HUES48 (cell line): ENCODE measurements around the gene UBR4.

Experiments used
- H3K27ac ChIP-seq: one replicate; pipeline ENCODE4 v1.7.0; 2013; ENCODE audit warnings: low read depth, low read length, inconsistent platforms
- H3K27me3 ChIP-seq: 2 replicates; pipeline ENCODE4 v1.6.1; 2013; ENCODE audit warnings: mild to moderate bottlenecking, low read length; ENCODE audit not compliant: control insufficient read depth, insufficient read depth
- H3K36me3 ChIP-seq: 2 replicates; pipeline ENCODE4 v1.6.1; 2013; ENCODE audit warnings: low read length; ENCODE audit not compliant: control insufficient read depth, insufficient read depth
- H3K4me1 ChIP-seq: 2 replicates; pipeline ENCODE4 v1.6.1; 2013; ENCODE audit warnings: mild to moderate bottlenecking, low read length; ENCODE audit not compliant: control insufficient read depth, insufficient read depth
- H3K4me3 ChIP-seq: 2 replicates; pipeline ENCODE4 v1.5.1; 2013; ENCODE audit warnings: mild to moderate bottlenecking, low read depth, low read length
- H3K9ac ChIP-seq: 2 replicates; pipeline ENCODE4 v1.6.1; 2013; ENCODE audit warnings: mild to moderate bottlenecking, low read depth, low read length, moderate library complexity
- H3K9me3 ChIP-seq: 2 replicates; pipeline ENCODE4 v1.6.1; 2013; ENCODE audit warnings: low read length; ENCODE audit not compliant: control insufficient read depth, insufficient read depth

UBR4 gene

GRCh38 chr1:19080721-19081120 lies 129.3 kb downstream of the UBR4 start:
- Histone ChIP-seq H3K27ac (no peak overlapping the region), H3K9ac (no peak overlapping the region)

DNA sequence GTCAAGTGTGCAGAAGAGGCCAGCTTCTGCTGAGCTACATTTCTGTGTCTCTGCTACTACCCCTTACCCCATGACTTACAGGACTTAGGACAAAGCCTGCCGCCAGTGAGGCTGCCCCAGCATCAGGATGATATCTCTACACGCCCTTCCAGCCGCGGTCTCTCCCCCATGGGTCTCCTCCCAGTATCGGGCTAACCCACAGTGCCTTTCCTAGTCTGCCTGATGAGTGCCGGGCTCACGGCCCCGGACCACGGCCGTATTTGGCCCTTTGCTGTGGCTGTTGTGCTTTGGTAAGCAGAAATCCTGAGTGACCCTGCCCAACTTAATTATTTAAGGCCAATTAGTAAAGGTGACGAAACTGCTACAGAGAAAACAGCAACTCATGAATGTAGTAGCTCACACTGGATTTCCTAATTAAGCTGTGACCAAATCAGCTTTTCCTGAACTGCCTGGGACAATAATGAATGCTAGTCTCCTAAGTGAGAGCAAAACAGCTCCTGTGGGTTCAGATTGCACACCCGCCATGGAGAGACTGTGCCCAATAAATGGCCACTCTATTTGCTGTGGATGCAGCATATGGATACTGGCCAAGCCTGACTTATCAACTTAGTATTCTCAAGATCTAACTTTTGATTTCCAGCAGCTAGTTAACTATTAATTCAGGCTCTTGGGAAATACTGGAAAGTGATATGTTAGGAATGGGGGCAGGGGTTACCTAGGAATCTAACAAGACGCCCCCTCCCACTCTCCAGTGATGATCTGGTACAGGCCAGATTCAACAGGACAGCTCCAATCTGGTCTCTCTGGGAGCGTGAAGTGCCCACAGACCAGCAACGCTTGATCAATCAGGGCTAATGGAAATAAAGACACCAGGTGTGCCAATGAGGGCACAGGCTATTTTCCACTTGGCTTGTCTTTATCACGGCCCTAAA lies 130.3 kb downstream of the UBR4 start:
- no peaks in the 10 kb centered on the region for H3K27me3 ChIP-seq
- no peaks in the 10 kb centered on the region for H3K9me3 ChIP-seq
- H3K4me3 ChIP-seq, result no peak overlapping the region
- H3K36me3 ChIP-seq, result peaks cover 98% of the 10 kb centered on the region
- no peak overlapping the region for H3K27ac ChIP-seq
- no peaks in the 10 kb centered on the region for H3K4me1 ChIP-seq
- no peak overlapping the region for H3K9ac ChIP-seq

More at GRCh38 chr1:19080721-19081120, 129.3 kb downstream of the UBR4 start:
- H3K9me3 ChIP-seq, result no peaks in the 10 kb centered on the region
- H3K4me1 ChIP-seq, result no peaks in the 10 kb centered on the region
- H3K36me3 ChIP-seq, result peaks cover 97% of the 10 kb centered on the region
- H3K4me3 ChIP-seq, result no peak overlapping the region
- H3K27me3 ChIP-seq, result no peaks in the 10 kb centered on the region

DNA sequence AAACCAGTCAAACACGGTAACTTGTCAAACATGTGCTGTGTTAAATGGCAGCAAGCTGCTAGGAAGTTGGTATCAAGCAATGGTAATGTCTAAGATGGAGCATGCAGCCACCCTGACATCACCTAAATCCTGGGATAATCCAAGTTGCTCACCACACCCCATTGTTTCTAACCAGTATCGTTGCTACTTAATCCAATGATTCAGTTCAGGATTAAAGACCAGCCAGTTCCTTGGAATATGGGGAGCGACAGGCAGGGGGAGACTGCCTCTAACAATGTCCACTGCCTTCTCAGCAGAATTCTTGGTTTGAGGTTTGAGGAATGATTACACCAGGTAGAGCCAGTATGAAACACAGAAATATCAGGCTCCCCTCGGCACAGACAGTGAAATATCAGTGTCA lies 131.5 kb downstream of the UBR4 start:
- no peaks in the 10 kb centered on the region for H3K9me3 ChIP-seq
- H3K4me3 ChIP-seq, result no peak overlapping the region
- H3K36me3 ChIP-seq, result peaks cover 98% of the 10 kb centered on the region
- no peak overlapping the region for H3K27ac ChIP-seq
- no peak overlapping the region for H3K9ac ChIP-seq
- H3K27me3 ChIP-seq, result no peaks in the 10 kb centered on the region
- no peaks in the 10 kb centered on the region for H3K4me1 ChIP-seq

DNA sequence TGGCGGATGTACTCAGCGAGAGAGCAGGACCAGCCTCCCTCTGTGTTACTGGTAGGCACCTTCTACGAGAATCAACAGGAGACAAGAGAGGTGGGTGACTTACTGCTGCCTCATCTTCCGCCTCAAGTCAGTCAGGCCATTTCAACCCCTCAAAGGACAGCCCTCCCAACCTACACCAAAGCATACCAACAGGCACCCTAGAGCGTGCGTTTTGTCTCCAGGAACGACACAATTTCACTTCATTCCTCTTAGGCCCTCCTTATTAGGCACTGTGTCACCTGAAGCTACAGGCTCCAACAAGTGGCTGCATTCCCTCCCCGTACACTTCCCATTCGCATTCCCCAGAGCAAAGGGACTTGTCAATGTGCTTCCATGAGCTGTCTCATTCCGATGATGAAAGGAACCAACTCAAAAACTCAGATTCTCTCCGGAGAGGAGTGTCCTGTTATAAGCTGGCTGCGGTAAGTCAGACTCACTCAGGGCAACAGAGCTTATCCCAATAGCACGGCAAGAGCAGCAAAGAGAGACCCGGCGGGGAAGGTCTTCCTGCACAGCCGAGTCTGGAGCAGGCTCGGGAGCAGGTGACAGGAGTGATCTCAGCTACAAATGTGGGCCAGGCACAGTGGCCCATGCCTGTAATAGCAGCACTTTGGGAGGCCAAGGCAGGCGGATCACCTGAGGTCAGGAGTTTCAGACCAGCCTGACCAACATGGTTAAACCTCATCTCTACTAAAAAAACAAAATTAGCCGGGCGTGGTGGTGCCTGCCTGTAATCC lies 133.0 kb downstream of the UBR4 start:
- no peak overlapping the region for H3K27ac ChIP-seq
- peaks cover 1% of the 10 kb centered on the region; the same call in 1 of the 2 replicates for H3K4me1 ChIP-seq
- no peaks in the 10 kb centered on the region for H3K9me3 ChIP-seq
- H3K9ac ChIP-seq, result no peak overlapping the region
- H3K4me3 ChIP-seq, result no peak overlapping the region
- H3K27me3 ChIP-seq, result no peaks in the 10 kb centered on the region
- peaks cover 94% of the 10 kb centered on the region for H3K36me3 ChIP-seq

DNA sequence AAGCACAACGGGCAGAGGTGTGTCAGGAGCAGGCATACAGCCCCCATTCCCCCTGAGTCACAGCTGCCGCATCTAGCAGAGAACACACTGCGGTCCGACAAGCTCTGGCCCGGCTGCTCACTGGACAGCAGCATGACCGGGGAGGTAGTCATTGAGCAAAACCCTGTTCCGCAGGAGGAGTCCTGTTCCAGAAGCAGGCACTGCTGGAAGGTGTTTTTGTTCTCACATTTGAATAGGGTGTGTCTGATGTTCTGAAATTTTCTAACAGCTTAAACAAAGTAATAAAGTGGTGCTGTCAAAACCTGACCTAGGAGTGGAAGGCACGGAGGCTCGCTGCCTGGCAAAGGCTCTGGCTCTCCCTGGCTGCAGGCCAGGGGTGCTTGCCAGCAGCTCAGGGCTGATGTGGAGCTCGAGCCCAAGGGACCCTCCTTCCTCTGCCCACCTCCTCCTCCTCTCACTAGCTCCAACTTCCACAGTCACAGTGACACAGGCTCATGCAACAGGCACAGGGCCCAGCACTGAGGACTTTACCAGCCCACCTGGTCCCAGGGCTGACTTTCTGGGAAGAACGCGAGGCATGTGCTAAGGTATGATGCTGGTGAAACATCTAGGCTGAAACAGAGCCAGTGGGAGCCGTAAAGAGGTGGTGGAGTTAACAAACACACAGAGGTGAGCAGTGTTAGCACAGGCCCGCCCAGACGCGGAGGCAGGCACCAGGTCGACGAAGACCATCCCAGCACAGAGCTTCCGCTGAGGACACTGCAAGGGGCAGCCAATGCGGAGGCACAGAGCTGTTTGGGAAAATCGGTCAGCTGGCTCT lies 135.0 kb downstream of the UBR4 start:
- Histone ChIP-seq H3K36me3 (peaks cover 75% of the 10 kb centered on the region), H3K4me1 (peaks cover 14% of the 10 kb centered on the region; the same call in 1 of the 2 replicates), H3K9ac (no peak overlapping the region), H3K9me3 (no peaks in the 10 kb centered on the region), H3K4me3 (no peak overlapping the region), H3K27me3 (no peaks in the 10 kb centered on the region), H3K27ac (no peak overlapping the region)

GRCh38 chr1:19074361-19074901 lies 135.6 kb downstream of the UBR4 start:
- Histone ChIP-seq H3K4me3 (no peak overlapping the region), H3K9me3 (no peaks in the 10 kb centered on the region), H3K9ac (no peak overlapping the region), H3K27me3 (no peaks in the 10 kb centered on the region), H3K36me3 (peaks cover 68% of the 10 kb centered on the region), H3K4me1 (peaks cover 14% of the 10 kb centered on the region; the same call in 1 of the 2 replicates), H3K27ac (no peak overlapping the region)

DNA sequence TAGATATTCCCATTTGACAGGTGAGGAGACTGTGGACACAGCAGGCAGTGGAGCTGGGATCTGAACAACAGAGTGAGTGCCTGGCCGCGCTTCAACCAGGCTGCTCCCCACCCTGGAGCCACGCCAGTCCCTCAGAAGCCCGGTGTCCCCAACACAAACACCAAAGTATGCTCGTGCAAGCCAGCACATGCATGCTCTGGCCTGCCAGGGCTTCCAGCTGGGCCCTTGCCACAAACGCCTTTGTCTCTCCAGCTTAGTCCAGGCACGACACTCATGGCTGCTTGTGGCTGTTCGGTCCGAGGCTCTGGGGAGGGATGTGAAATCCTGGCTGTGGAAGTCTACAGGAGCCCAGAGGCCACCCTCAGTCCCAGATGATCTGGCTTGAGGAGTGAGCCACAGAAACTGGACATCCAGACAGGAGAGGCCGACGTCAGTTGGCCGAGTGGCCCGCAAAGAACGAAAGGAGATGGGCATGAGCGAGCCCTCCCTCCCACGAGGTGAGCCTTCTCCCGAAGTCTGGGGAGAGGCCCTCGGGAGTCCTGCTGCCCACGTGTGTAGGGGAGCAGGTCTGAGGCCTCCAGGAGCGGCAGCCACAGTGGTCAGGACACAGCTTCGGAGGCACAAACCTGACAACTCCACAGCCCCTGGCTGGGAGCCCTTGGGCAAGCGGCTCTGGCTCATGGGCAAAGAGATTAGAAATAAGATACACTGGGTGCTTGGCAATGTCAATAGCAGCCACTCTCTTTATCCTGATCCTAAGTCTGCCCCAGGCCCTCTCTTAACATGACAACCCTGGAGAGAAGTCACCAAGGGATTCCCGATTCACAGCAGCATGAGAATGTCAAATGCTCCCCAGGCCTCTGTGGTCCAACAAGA lies 136.5 kb downstream of the UBR4 start:
- Histone ChIP-seq H3K9ac (no peak overlapping the region), H3K27ac (no peak overlapping the region), H3K9me3 (no peaks in the 10 kb centered on the region), H3K4me1 (peaks cover 14% of the 10 kb centered on the region; the same call in 1 of the 2 replicates), H3K27me3 (no peaks in the 10 kb centered on the region), H3K4me3 (no peak overlapping the region), H3K36me3 (peaks cover 60% of the 10 kb centered on the region)

- no peak overlapping the region for H3K27ac ChIP-seq
- no peak overlapping the region for H3K9ac ChIP-seq
- no peaks in the 10 kb centered on the region for H3K27me3 ChIP-seq
- peaks cover 49% of the 10 kb centered on the region for H3K36me3 ChIP-seq
- H3K4me1 ChIP-seq, result peaks cover 14% of the 10 kb centered on the region; the same call in 1 of the 2 replicates
- no peak overlapping the region for H3K4me3 ChIP-seq
- H3K9me3 ChIP-seq, result no peaks in the 10 kb centered on the region
These were observed 137.6 kb downstream of the UBR4 start for GRCh38 chr1:19072285-19072981.

DNA sequence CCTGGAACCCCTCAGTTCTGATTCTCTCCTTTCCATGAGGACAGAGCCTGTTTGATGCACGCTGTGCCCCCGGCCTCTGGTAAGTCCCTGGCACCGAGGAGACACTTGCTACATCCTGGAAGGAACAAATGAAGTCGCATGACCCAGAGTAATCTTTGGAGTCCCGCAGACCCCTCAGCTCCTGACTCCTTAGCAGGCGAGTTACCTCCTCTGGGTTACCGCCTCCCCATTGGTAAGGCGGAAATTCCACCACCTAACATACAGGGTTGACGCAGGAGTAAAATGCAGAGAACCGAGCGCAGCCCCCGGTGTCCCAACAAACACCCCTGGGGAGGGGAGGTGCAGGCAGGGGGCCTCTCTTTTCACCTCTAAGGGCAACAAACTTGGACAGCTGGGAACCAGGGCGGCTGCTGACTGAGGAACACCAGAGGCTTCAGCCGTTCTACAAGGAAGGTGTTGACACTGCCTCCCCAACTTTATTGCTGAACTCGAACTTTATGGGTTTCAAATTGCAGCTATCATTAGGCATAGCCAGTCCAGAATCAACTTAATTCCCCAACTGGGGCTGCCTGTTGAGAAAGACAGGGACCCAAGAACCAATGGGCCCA lies 138.3 kb downstream of the UBR4 start:
- H3K27ac ChIP-seq, result no peak overlapping the region
- no peaks in the 10 kb centered on the region for H3K27me3 ChIP-seq
- H3K9me3 ChIP-seq, result no peaks in the 10 kb centered on the region
- no peak overlapping the region for H3K4me3 ChIP-seq
- peaks cover 14% of the 10 kb centered on the region; the same call in 1 of the 2 replicates for H3K4me1 ChIP-seq
- peaks cover 44% of the 10 kb centered on the region for H3K36me3 ChIP-seq
- H3K9ac ChIP-seq, result no peak overlapping the region
